B cell (primary cell): ENCODE measurements around the gene ZBTB43. TPM values are rescaled to one million over a fixed set of nuclear protein-coding genes. Genes with fewer than 3 reads are reported as not detected.

Experiments used
- ATAC-seq: fragments of 200-7000 bp; cut with Tn5 transposase; one replicate; pipeline ENCODE4 v1.10.0; 2021; ENCODE audit warnings: low read depth, mild to moderate bottlenecking, moderate number of reproducible peaks, moderate library complexity
- CTCF ChIA-PET: fragments of 350-600 bp; sonication (Branson Sonifier 250); formaldehyde crosslinking; loops from one replicate; lab custom pipeline; 2021; ENCODE audit warnings: antibody characterized with exemption, inconsistent platforms; lab: Charles Lee
- POLR2A ChIA-PET: fragments of 350-600 bp; sonication (Branson Sonifier 250); formaldehyde crosslinking; loops from one replicate; lab custom pipeline; 2021; ENCODE audit warnings: antibody characterized with exemption; lab: Charles Lee
- DNase-seq: peaks from one replicate; pipeline ENCODE4 v3.0.0; 2013
- H2AFZ ChIP-seq: 2 replicates; pipeline ENCODE4 v1.6.1; 2012; ENCODE audit warnings: mild to moderate bottlenecking, low read depth, low read length; ENCODE audit not compliant: insufficient read depth, poor library complexity, severe bottlenecking
- H3K27ac ChIP-seq, 2 donors: 1 replicate in 1 of 2; 2 replicates in 1 of 2; pipeline ENCODE4 v1.5.1; 2012 to 2013; ENCODE audit warnings: low read length in 2 of 2, mild to moderate bottlenecking in 2 of 2, moderate library complexity in 1 of 2
- H3K27me3 ChIP-seq, 4 experiments: fragments of 200-600 bp in 1 of 4; sonication (generic) in 1 of 4; replicated peaks in 1 of 4; 1 replicate in 2 of 4; 2 replicates in 2 of 4; pipeline versions ENCODE4 v1.6.1 to v1.7.0; 2013 to 2016; ENCODE audit warnings: low read length in 3 of 4, mild to moderate bottlenecking in 2 of 4, mixed read lengths in 1 of 4, moderate library complexity in 1 of 4; ENCODE audit not compliant: insufficient read depth in 4 of 4, control insufficient read depth in 3 of 4; ENCODE audit errors: control extremely low read depth in 1 of 4
- H3K36me3 ChIP-seq, 2 experiments: replicated peaks in 1 of 2; 1 replicate in 1 of 2; 2 replicates in 1 of 2; pipeline versions ENCODE4 v1.6.1 to v1.7.1; 2013; ENCODE audit warnings: low read length in 1 of 2; ENCODE audit not compliant: insufficient read depth in 2 of 2, control insufficient read depth in 1 of 2; ENCODE audit errors: control extremely low read depth in 1 of 2, extremely low read depth in 1 of 2
- H3K4me1 ChIP-seq, 2 donors: fragments of 200-600 bp in 1 of 2; sonication (generic) in 1 of 2; 1 replicate in 1 of 2; 2 replicates in 1 of 2; pipeline versions ENCODE4 v1.5.1 to v1.6.1; 2013 to 2017; ENCODE audit warnings: low read length in 2 of 2; ENCODE audit not compliant: control insufficient read depth in 2 of 2, insufficient read depth in 2 of 2
- H3K4me2 ChIP-seq: replicated peaks from 2 replicates; pipeline ENCODE3; 2012; ENCODE audit warnings: mild to moderate bottlenecking, low read depth, low read length; ENCODE audit not compliant: poor library complexity, severe bottlenecking
- H3K4me3 ChIP-seq, 5 experiments: fragments of 200-600 bp in 1 of 5; sonication (generic) in 1 of 5; 1 replicate in 3 of 5; 2 replicates in 2 of 5; pipeline versions ENCODE4 v1.5.1 to v1.7.0; 2011 to 2016; ENCODE audit warnings: low read length in 4 of 5, mild to moderate bottlenecking in 4 of 5, low read depth in 2 of 5, control low read depth in 1 of 5, moderate library complexity in 1 of 5; ENCODE audit not compliant: insufficient read depth in 1 of 5; ENCODE audit errors: control extremely low read depth in 1 of 5, extremely low read depth in 1 of 5
- H3K79me2 ChIP-seq: fragments of 200-600 bp; sonication (generic); one replicate; pipeline ENCODE4 v1.6.0; 2016; ENCODE audit warnings: low read length; ENCODE audit not compliant: control insufficient read depth, insufficient read depth
- H3K9ac ChIP-seq: fragments of 200-600 bp; sonication (generic); 2 replicates; pipeline ENCODE4 v1.6.1; 2017; ENCODE audit warnings: mild to moderate bottlenecking, low read length, moderate library complexity
- H3K9me3 ChIP-seq, 3 donors: one replicate each; pipeline versions ENCODE4 v1.6.1 to v1.7.1; 2013; ENCODE audit warnings: low read length in 2 of 3; ENCODE audit not compliant: control insufficient read depth in 2 of 3, insufficient read depth in 1 of 3; ENCODE audit errors: control extremely low read depth in 1 of 3
- H4K20me1 ChIP-seq: 2 replicates; pipeline ENCODE4 v1.6.0; 2012; ENCODE audit warnings: mild to moderate bottlenecking, low read length; ENCODE audit not compliant: insufficient read depth, control insufficient read depth, poor library complexity, severe bottlenecking
- H3K27ac Mint-ChIP-seq: one replicate; pipeline ENCODE4 v1.8.0; 2021; ENCODE audit warnings: mixed read lengths
- H3K27me3 Mint-ChIP-seq: one replicate; pipeline ENCODE4 v1.8.0; 2021; ENCODE audit warnings: mixed read lengths
- H3K4me1 Mint-ChIP-seq: one replicate; pipeline ENCODE4 v1.8.0; 2021; ENCODE audit warnings: mixed read lengths
- H3K4me3 Mint-ChIP-seq: one replicate; pipeline ENCODE4 v1.8.0; 2021; ENCODE audit warnings: mixed read lengths
- H3K9me3 Mint-ChIP-seq: one replicate; pipeline ENCODE4 v1.8.0; 2022; ENCODE audit warnings: mixed read lengths; ENCODE audit not compliant: insufficient read depth
- CTCF ChIP-seq: fragments of 200-600 bp; IDR thresholded peaks from one replicate; pipeline ENCODE4 v1.8.0; 2022; ENCODE audit warnings: antibody characterized with exemption, mild to moderate bottlenecking
- EZH2 ChIP-seq: IDR thresholded peaks from 2 replicates; pipeline ENCODE4 v1.6.1; 2012; ENCODE audit warnings: borderline replicate concordance, low read depth, mild to moderate bottlenecking, moderate library complexity, low read length; ENCODE audit not compliant: insufficient read depth, poor library complexity, severe bottlenecking
- WGBS: methylation state at CpG from one replicate; pipeline ENCODE4 v1.1.5; 2013; ENCODE audit warnings: missing lambda C conversion rate; ENCODE audit not compliant: insufficient coverage; 5-methylcytosine and 5-hydroxymethylcytosine counted together
- intact Hi-C: fragments of 100-400 bp; cut with micrococcal nuclease; formaldehyde crosslinking; loops from one replicate; pipeline ENCODE4 v1.10.0; 2022
- polyA plus RNA-seq: library from polyadenylated mRNA; depleted of rRNA; stranded (reverse); fragments of >200 nt; gene quantifications from 2 replicates; pipeline ENCODE4 v1.2.3, GENCODE V29; 2012
- total RNA-seq, 2 donors: library from RNA; stranded (reverse); fragments of 120-200 nt in 1 of 2; gene quantifications; 1 replicate in 1 of 2; 2 replicates in 1 of 2; pipeline versions ENCODE4 v1.2.3 to v1.2.4, GENCODE V29; 2013 to 2022

The ZBTB43 gene
- total and polyA plus RNA-seq, 2 donors (not counting 1 experiment from before 2014, with no cell fraction given): 7.0 to 20.2 TPM

DNA sequence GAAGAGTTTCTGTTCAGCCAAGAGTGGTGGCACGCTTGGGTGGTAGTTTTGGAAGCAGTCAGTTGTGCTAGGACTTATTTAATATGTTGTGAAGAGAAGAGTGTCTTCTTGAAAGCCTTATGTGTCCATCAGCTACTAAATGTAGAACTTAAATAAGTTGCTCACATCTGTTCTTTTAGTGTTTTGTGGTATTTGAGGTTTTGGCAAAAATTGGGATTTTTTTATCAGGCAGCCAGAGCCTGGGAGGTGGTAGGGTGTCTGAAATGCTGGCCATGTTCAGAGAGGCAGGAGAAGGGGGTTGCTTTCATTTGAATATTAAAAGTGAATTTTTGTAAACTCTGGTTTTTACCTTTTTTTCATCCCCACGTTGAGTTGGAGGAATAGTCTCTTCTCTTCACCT, 31.4 kb downstream of the ZBTB43 start:
- ChIA-PET CTCF (interaction anchor here (1.5 kb wide), 1 partner anchor 131 kb away, joined by 3 read pairs; no protein-coding TSS in a partner anchor), POLR2A (no interaction called here)
- H3K36me3 ChIP-seq: peaks cover 0 to 37% of the 10 kb centered on the region in 2 experiments
- Mint-ChIP-seq H3K27me3 (no peaks in the 10 kb centered on the region), H3K4me1 (peaks cover 39% of the 10 kb centered on the region), H3K9me3 (no peaks in the 10 kb centered on the region), H3K4me3 (no peak overlapping the region), H3K27ac (no peak overlapping the region)
- H3K4me1 ChIP-seq: peaks cover 0 to 12% of the 10 kb centered on the region in 2 donors
- peaks cover 29% of the 10 kb centered on the region for H3K79me2 ChIP-seq
- no peak overlapping the region for H2AFZ ChIP-seq
- WGBS: 86% methylated on average over 1 of the region's 2 CpGs
- DNase-seq: no peak
- H3K9me3 ChIP-seq: no peaks in the 10 kb centered on the region
- no peak overlapping the region for H3K4me2 ChIP-seq
- peaks cover 16% of the 10 kb centered on the region for H4K20me1 ChIP-seq
- H3K4me3 ChIP-seq: no peak overlapping the region
- no peaks in the 10 kb centered on the region for H3K27me3 ChIP-seq
- H3K9ac ChIP-seq: no peak overlapping the region
- ATAC-seq: no peak
- intact Hi-C loops: no loop called here
- H3K27ac ChIP-seq: no peak overlapping the region
- TF ChIP-seq CTCF (no peak), EZH2 (no peak)

GRCh38 chr9:126838055-126838811, 33.4 kb downstream of the ZBTB43 start:
- Histone ChIP-seq H3K4me1 (peaks cover 0 to 9% of the 10 kb centered on the region in 2 donors), H3K9me3 (no peaks in the 10 kb centered on the region), H2AFZ (no peak overlapping the region), H4K20me1 (peaks cover 10% of the 10 kb centered on the region), H3K4me3 (no peak overlapping the region), H3K27me3 (no peaks in the 10 kb centered on the region), H3K79me2 (peaks cover 21% of the 10 kb centered on the region), H3K27ac (no peak overlapping the region), H3K9ac (no peak overlapping the region), H3K36me3 (peaks cover 0 to 24% of the 10 kb centered on the region in 2 experiments), H3K4me2 (no peak overlapping the region)
- Mint-ChIP-seq H3K9me3 (no peaks in the 10 kb centered on the region), H3K27ac (no peak overlapping the region), H3K27me3 (no peaks in the 10 kb centered on the region), H3K4me3 (no peak overlapping the region), H3K4me1 (peaks cover 34% of the 10 kb centered on the region)
- ChIA-PET CTCF (interaction anchor here (1.2 kb wide), 1 partner anchor 132 kb away, joined by 3 read pairs; no protein-coding TSS in a partner anchor), POLR2A (no interaction called here)
- ATAC-seq (no peak), DNase-seq (no peak)
- TF ChIP-seq CTCF (no peak), EZH2 (no peak)
- WGBS: 73% methylated on average over 7 of the region's 7 CpGs
- intact Hi-C loops: no loop called here
